IPS-NIHi7 (cell line): Measurements from ENCODE around the gene RBP3.

Experiments
- DNase-seq: peaks from one replicate; pipeline ENCODE4 v3.0.0; 2012; ENCODE audit warnings: mixed read lengths; ENCODE audit errors: extremely low spot score

RBP3 gene

DNA sequence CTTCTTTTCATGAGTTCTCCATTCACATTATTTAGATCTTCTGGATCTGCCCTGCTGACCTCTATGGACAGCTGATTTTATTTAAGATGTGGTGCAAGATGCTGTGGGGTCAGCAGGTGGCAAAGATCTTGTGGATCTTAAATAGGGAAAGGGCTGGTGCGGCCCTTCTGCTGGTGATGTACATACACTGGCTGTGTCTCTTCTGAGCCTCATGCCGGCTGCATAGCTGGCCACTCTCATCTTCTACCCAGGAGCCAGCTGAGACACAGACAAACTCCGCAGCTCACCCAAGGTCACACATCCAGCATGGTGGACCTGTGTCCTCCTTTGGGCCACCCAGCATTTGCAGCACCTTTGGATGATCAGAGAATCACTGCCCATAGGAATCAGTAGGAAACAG is 9.7 kb downstream of the RBP3 start:
- no peak for DNase-seq

DNA sequence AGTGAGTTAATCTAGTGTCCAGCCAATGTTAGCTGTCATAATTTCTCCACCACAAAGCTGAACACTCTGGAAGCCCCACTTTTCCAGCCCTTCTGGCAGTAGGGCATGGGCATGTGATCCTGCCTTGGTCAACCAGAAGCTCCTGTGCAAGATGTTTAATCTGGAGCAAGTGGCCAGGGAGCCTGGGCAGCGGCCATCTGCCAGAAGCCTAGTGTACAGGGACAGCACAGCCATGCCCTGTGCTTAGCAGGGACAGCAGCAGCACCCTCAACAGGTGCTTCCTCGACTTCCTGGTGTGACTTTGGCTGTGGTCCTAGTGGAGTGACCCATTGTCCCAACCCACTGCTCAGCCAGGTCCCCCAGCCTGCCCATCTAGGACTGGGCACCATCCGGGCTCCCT is 10.3 kb downstream of the RBP3 start:
- no peak for DNase-seq

DNA sequence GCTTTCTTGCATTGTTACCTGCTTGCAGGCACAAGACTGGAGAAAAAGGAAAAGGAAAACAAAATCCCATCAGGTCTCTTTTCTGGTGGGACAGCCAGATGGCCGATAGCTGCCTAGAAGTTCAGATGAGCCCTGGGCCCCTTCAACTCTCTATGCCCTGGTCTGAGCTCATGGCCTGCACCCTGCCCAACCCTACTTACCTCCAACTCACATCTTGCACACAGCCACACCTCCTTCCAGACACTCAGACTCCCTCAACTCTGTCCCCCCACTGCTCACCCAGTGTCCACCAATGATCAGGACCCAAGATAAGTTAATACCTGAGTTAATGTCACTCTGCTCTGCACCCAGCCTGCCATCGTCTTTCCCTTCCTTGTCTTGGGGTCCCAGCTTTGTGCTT is 10.9 kb downstream of the RBP3 start:
- no peak for DNase-seq

DNA sequence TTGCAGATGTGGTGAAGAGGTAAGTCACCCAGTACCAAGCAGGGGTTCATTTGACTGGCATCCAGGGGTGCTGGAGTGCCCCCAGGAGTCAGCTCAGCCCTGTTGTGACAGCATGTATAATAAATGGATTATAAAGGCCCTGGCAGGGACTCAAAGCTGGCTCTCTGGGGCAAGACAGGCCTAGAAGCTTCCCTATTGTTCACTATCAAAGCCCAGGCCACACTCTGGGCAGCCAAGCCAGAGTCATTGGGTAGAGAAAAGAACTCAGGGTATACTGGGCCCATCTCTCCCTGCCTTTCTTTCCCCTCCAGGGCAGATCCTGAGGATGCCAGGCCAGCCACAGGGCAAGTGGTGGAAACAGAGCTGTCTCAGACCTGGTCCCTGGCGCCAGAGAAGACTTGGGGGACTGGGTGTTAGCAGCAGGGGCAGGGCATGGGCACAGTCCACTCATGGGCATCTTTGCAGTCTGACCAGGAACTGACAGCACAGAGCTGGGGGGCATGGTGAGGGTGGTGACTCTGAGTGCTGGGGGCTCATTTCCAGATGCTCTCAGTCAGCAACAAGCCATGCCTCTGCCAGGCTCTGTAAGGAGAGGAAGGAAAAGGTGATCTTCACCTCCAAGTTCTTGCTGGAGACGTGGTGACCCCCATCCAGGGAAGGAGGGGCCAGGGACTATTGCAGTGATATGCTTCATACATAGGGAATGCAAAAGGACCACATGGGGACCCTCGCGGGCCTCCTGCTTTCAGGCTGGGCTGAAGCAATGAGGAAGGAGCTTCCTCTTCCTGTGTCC is 11.7 kb downstream of the RBP3 start:
- no peak for DNase-seq

DNA sequence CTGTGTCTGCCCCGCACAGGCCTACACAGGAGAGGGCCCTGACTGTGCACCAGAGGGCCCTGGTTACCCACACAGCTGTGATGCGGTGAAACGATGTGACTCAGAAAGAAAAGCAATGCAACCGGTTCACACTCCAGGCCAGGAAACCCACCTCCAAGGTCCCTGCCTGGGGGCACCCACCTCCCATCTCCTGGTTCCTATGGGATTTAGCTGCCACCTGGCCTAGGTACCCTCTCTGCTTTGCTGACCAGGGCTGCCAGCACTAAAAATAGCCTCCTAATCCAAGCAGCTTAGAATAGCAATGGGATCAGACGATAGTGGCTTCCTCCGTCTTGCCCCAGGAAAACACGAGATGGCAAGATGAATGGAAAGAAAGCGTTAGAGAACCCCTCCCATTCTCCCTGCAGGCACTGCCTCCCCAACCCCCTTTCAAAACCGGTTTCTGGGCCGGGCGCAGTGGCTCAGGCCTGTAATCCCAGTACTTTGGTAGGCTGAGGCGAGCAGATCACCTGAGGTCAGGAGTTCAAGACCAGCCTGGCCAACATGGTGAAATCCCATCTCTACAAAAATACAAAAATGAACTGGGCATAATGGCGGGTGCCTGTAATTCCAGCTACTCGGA is 12.4 kb downstream of the RBP3 start:
- DNase-seq: no peak

DNA sequence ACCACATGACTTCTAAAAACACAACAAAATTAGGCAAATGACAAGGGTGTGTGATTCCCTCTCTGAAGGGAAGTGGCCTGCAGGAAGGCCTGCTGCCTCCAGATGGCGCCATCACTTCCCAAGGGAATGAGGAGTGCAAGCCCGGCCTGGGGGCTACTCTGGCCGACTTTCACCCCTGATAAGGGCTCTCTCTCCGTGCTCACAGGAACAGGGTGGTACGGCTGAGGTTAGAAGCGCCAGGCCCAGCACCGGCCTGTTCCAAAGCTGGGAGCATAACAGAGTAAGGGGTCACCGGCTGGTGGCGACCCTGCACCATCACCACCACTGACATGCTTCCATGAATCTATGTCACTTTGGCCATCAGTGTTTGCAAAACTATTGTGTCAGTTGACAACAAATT is 13.1 kb downstream of the RBP3 start:
- peak; percentile 91 for DNase-seq

DNA sequence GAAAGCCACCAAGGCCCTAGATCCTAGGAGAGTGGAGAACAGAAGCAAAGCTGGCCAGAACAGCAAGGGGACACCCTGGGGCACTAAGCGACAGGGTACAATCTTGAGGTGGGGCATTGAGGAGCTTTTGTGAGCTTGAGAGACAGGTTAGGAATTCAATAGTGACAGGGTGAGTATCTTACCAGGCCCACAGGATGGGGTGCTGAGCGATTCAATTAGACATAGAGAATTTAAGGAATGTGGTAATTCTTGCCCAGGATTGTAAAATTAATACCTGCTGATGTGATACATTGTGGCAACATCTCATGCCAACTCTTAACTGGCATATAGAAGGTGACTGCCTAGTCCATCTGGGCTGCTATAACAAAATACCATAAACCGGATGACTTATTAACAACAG is 14.0 kb downstream of the RBP3 start:
- DNase-seq: no peak

DNA sequence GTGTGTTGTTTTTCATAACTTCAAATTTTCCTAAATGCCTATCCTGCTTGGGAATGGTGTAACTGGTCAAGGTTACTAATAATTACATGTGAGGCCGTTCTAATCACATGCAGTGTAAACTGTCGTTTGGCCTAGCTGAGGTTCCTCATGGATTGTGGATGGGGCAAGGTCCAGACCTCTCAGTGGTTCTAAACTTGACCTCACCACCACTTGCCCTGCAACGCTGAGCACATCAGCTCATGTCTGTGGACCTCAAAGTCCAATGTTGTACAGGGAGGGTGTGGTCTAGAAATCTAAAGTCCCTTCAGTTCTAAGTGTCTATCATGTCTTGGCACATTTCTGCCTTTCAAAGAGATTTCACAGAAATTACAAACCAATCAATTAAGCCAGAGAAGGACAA is 15.6 kb downstream of the RBP3 start:
- no peak for DNase-seq

DNA sequence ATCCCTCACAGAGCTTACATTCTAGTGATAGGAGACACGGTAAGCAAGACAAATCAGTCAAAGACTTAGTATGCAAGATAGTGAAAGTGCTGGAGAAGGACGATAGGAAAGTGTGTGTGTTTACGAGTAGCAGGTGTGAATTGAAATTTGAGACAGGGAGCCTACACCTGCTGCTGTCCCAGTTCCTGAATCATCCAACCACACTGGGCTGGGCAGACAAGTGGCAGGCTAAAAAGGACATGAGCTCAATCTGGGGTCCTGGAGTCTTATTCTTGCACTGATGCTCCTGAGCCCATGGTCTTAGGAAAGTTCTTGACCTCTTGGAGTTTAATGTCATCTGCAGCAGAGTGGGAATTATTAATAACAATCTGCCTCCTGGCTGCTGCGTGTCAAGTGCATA is 16.2 kb downstream of the RBP3 start:
- no peak for DNase-seq

DNA sequence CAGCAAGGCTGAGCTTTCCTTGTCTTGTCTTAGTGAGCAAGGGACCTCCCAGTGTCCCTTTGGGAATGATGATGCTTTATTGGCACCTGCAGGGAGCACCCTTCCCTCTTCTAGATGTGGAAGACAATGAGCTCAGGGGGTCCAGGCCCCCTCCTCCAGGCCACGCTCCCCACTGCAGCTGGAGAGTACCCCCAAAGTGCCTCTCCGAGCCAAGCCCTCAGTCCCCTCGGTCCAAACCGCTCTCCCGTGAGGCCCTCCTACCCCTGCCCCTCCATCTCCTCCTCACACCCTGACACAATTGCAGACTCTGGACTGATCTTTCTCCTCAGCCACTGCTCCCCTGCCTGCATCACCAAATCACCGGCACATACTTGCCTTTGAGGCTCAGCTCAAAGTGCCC is 16.7 kb downstream of the RBP3 start:
- DNase-seq: no peak

DNA sequence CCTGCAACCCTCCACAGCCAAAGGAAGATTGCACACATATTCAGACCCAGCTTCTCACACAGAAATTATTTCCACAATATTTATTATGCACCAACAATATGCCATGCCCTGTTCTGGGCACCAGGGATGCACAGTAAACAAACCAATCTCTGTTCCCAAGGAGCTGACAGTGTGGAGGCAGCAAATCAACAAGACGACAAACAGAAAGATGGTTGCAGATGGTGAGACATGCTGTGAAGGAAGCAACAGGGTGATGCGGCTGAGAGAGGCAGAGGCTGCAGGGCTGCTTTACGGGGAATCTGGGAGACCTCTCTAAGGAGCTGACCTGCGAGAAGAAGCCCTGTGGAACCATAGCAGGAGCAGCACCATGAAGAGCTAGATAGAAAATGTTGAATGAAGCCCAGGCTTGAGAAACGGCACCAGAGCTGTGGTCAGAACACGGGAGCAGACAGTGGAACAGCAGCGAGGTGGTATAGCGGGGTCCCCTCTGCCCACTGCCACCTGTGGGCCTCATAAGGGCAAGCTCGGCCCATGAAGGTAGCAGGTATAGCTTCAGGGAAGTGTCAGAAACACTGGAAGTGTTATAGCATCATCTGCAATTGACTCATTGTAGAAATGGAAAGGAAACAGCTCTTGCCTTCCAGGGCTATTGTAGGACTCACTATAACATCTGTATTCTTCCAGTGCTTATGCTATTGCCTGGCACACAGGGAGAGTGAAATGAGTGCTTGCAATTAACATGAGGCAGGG is 17.4 kb downstream of the RBP3 start:
- DNase-seq: no peak

DNA sequence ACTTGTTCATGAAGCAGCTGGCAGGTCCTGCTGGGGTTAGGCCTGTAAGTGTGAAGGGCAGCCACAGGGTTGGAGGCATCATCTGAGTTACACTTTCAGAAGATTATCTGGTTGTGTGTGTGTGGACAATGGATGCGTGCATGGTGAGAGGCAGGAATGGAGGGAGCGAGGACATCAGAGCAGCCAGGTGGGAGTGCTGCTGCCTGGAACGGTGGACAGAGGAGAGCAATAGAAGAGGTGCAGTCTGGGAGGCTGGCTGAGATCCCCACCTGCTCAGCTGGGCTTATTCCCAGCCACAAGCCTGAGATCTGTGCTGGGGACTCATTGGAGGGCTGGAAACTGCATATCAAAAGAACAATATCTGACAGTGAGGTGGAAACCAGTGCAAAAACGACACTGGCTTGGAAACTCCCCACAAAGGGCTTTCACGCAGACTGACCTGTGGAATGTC is 18.0 kb downstream of the RBP3 start:
- no peak for DNase-seq

DNA sequence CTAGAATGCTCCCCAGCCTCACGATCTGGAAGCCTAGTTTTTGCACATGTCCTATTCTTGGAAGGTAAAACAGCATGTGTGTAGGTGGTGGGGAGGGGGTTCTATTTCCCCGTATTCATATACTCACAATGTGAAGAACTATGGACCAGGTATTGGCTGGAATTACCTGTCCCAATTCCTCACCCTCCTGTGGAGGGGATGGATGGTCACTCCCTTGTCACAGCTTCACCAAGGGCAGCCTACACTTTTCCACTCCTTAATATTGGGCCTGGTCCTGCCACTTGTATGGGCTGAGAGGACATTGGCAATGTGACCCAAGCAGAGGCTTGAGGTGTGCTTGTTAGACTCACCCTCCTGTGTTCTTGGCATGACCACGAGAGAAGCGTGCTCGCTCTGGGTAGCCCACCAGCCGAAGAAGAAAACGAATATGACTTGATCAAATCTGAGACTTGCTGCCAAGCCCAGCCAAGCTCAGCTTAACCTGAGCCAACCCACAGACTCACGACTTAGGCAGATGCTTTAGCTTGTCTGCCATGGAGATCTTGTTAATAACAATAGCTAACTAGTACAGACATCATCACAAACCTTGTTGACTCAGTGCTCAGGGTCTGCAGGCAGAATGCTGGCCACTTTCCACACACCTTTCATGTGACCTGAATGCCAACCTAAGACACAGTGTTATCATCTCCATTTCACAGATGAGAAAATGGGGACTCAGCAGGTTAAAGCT is 18.7 kb downstream of the RBP3 start:
- DNase-seq: no peak

DNA sequence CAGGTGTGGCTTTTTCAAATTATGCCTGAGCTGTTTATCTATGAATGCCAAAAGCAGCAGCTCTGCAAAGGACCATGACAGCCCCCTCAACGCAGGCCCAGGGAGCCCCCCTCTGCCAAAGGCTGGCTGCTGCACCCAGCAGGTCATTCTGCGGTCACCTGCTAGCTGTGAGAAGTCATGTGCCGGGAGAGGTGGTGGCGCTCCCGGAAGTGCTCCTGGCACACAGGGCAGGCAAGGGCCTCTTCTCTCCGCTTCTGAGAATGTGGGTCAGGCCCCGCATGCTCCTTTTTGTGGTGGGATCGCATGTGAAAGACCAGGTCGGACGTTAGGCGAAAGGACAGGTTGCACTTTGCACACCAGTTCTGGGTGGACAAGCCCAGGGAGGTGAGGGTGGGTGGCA is 19.5 kb downstream of the RBP3 start:
- DNase-seq: no peak

DNA sequence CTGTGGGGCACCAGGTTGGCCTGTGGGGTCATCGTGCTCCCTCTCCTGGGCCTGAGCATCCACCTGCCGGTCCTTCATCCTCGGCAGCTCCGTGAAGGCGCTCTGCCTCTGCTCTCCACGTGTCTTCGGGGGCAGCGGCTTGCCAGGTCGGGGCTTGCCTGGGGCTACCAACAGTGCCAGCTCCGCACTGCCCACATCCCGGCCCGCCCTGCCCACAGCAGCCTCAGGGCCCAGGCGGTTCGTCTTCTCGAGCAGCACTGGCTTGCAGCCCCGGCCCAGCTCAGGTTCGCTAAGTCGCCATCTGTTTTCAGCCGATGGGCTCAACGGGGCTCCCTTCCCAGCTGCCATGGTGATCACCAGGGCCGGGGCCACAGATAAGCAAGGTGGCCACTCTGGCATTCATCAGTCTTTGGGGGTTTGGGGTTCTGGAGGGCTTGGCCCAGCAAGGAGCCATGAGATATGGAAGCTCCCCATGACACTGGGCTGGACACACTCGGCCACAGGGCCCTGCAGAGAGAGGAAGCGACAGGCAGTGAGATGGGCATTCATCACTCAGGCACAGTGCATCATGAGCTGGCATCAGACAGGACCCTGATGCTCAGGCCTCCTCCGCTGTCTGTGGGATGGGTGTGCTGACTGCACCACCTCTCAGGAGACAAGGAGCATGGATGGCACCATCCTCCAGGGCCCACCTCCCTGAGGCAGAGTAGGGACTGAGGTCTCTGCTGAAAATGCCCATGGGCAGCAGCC is 20.4 kb downstream of the RBP3 start:
- DNase-seq: no peak

DNA sequence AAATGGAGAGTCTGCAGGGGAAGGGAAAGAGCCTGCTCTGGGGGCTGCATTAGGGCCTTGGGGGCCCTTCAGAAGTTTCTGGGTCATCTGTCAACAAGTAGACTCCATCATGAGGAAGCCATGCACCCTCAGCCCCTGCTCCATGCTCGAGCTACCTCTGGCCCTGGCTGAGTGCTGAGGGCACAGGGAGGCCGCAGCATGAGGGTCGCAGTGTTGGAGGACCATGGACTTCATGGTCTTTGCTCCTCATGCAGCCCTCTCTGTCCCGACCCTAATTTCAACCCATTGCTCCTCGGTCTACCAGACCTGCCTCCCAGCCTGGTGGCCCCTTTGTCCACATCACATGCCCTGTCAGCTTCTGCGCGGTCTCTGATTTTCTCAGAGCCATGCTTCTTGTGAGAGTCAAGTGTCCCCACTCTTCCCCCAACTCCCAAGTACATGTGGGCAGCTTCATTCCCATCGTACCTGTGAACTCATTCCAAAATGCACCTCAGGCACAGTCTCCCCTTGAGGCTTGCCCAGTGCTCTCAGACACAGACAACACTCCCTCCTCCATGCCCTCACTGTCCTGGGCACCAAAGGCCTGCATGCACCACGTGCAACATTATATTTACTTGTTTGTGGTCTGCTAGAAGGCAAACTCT is 21.2 kb downstream of the RBP3 start:
- DNase-seq: no peak

DNA sequence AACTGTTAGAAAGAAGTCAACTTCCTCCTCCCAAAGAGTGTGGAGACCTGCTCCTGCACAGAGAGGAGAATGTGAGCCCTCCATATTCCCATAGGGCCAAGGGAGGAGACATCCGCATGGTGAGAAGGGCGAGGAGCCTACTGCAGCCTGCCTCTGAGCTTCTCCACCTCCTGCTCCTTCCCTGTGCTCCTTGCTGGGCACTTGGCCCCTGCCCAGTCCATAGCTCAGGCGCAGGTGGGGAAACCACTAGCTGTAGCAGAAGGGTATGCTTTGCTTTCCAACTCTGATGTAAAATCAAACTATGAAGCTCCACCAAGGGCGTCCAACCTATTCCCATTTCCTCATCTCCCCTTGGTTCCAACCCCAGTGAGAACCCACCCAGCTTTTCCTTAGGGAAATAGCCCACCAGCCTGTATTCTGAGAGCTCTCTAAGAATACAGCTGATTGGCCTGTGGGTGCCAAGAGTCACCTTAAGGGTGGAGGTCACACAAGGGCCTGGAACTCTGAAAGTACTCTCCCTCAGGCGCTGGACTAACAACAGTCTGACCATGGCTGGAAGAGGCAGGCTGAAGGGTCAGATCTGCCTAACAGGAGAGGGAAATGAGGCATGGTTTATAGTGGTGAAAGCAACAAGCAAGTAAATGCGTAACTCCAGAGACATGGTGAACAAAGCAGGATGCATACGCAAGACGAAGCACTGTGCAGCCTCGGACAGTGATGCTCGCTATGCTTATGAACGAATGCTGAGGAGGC is 22.0 kb downstream of the RBP3 start:
- DNase-seq: no peak

DNA sequence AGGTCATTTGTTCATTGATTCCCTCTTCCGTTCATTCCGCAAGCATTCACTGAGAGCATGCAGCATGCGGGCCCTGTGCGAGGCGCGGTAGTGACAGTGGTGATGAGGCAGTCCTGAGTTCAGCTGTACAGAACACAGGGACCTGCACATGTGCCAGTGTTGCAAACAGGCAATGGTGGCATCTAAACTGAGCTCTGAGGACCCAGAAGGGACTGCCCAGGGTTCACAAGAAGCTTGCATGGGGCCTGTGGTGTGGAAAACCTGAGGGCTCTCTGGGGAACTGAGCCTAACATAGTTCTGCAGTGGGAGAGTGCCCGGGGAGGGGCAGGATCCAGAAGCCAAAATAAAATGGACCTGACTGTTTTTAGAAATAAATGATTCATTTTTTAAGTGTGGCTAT is 22.7 kb downstream of the RBP3 start:
- no peak for DNase-seq

DNA sequence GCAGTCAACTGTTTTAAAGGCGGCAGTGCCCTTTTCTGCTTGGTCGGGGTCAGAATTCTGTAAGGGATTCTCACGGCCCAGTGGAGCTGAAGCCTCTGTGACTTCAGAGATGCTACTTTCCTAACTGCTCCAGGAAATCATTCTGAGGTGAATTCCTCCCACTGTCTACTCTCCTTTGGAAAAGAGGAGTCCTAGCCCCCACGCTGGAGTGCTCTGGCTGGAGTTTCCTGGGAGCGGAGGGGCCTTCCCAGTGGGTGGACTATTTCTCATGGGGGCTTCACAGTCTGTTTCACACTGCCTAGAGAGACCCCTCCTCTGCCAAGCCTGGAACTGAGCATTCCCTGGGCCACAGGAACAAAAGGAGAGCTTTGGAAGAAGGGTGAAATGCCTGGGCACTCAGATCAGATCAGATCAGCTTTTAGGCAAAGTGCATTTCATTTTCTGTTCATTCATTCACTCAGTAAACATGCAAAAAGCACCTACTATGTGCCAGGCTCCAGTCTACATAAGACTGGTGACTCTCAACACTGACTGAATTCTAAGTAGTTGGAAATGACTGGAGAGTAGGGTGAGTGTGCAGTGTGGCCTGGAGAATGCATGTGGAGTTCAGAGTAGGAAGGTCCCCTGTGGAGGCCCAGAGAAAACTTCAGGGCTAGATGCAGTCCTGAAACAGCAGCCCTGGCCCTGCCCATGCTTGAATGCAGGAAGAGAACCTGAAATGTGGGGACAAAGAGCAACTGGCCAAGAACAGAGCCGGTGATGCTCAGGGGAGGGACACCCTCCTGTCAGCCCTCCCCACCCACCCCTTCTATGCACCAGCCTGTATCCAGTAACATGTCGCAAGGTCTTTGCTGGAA is 23.7 kb downstream of the RBP3 start:
- no peak for DNase-seq
